Breast epithelium (tissue), 3 donors: ENCODE results near the gene RAB20.

Source experiments
- CTCF ChIP-seq, 3 donors: fragments of 450-650 bp; IDR thresholded peaks; one replicate each; pipeline ENCODE4 v1.5.1; 2016 to 2017; ENCODE audit warnings: antibody characterized with exemption in 3 of 3, mild to moderate bottlenecking in 3 of 3, moderate library complexity in 3 of 3
- POLR2A ChIP-seq: fragments of 450-650 bp; IDR thresholded peaks from one replicate; pipeline ENCODE4 v1.6.1; 2016; ENCODE audit warnings: antibody characterized with exemption, mild to moderate bottlenecking, moderate library complexity

GRCh38 chr13:110498327-110498726 is 63.2 kb downstream of the RAB20 start:
- TF ChIP-seq CTCF (IDR thresholded peaks at IDR 0.05) (no peak), POLR2A (no peak)
